Heart left ventricle (tissue), 16 donors: ENCODE data around the gene SPO11. TPM values are rescaled to one million over a fixed set of nuclear protein-coding genes. Genes with fewer than 3 reads are reported as not detected.

Source experiments
- ATAC-seq, 4 donors: fragments of 200-7000 bp; cut with Tn5 transposase; one replicate each; pipeline ENCODE4 v1.9.1; 2020 to 2022; ENCODE audit warnings: moderate library complexity in 4 of 4, mild to moderate bottlenecking in 3 of 4, moderate number of reproducible peaks in 1 of 4
- DNase-seq, 5 donors: peaks; one replicate each; pipeline ENCODE4 v3.0.0-alpha.2; 2020
- H3K27ac ChIP-seq, 12 donors: fragments of 200-600 bp; sonication (generic) in 4 of 12; one replicate each; pipeline versions ENCODE4 v1.5.0 to v1.8.0; 2016 to 2022; ENCODE audit warnings: mild to moderate bottlenecking in 2 of 12
- H3K27me3 ChIP-seq, 9 donors: fragments of 200-600 bp; sonication (generic) in 2 of 9; one replicate each; pipeline versions ENCODE4 v1.5.1 to v1.8.0; 2016 to 2022; ENCODE audit warnings: mild to moderate bottlenecking in 3 of 9
- H3K36me3 ChIP-seq, 9 donors: fragments of 200-600 bp; sonication (generic) in 2 of 9; one replicate each; pipeline versions ENCODE4 v1.5.0 to v1.8.0; 2018 to 2022; ENCODE audit warnings: mild to moderate bottlenecking in 2 of 9
- H3K4me1 ChIP-seq, 12 donors: fragments of 200-600 bp; sonication (generic) in 4 of 12; one replicate each; pipeline versions ENCODE4 v1.5.0 to v1.8.0; 2016 to 2022; ENCODE audit warnings: mild to moderate bottlenecking in 3 of 12
- H3K4me3 ChIP-seq, 12 donors: fragments of 200-600 bp; sonication (generic) in 4 of 12; one replicate each; pipeline versions ENCODE4 v1.5.0 to v1.8.0; 2017 to 2022; ENCODE audit warnings: mild to moderate bottlenecking in 9 of 12, moderate library complexity in 4 of 12
- H3K9me3 ChIP-seq, 12 donors: fragments of 200-600 bp; sonication (generic) in 4 of 12; one replicate each; pipeline versions ENCODE4 v1.5.0 to v1.8.0; 2016 to 2022; ENCODE audit warnings: mild to moderate bottlenecking in 1 of 12
- CTCF ChIP-seq, 12 donors: fragments of 200-600 bp; sonication (generic) in 4 of 12; IDR thresholded peaks; one replicate each; pipeline versions ENCODE4 v1.5.0 to v1.8.0; 2018 to 2022; ENCODE audit warnings: antibody characterized with exemption in 12 of 12, mild to moderate bottlenecking in 5 of 12
- POLR2A ChIP-seq, 2 donors: fragments of 450-650 bp; IDR thresholded peaks; one replicate each; pipeline ENCODE4 v1.6.1; 2017; ENCODE audit warnings: antibody characterized with exemption in 2 of 2, mild to moderate bottlenecking in 2 of 2, moderate library complexity in 2 of 2
- WGBS, 4 donors: extraction: QIAGEN DNeasy Blood & Tissue Kit in 2 of 4; methylation state at CpG; one replicate each; pipeline versions ENCODE4 v1.1.5 to v1.1.7; 2013 to 2018; 5-methylcytosine and 5-hydroxymethylcytosine counted together
- intact Hi-C, 10 donors: fragments of 100-400 bp; cut with DNase I; formaldehyde crosslinking; loops; one replicate each; pipeline versions ENCODE4 v1.11.1 to v1.14.2; 2022
- polyA plus RNA-seq, 2 donors: library from polyadenylated mRNA; stranded (reverse); fragments of 200-250 nt; gene quantifications; one replicate each; pipeline ENCODE4 v1.2.3, GENCODE V29; 2013
- total RNA-seq, 9 donors: library from RNA; depleted of rRNA in 2 of 9; stranded (reverse); fragments of >200 nt in 2 of 9; fragmentation: NEBNext Ultra II Directional in 3 of 9; extraction: Animal tissue kit (Norgen Biotek cat#: 25700) in 3 of 9; gene quantifications; one replicate each; pipeline versions ENCODE4 v1.1.0 to v1.2.4, GENCODE V29; 2016 to 2023
- donor health status: ischemic (EF 13 %, LVEDD 7.1; RV severe dilation, severe dysfunction).
- donor health status: healthy with polysubstance abuse.
- donor health status: DM: no; HTN: yes; CAD: no.
- donor health status: DM: no; HTN: no; CAD: no.
- donor health status: ischemic (EF 25% LVEDD 6.9; RV normal size, moderate dysfunction).
- donor health status: ischemic (EF 25% LVEDD 5.7; RV mildly dilated, moderate dysfunction).
- donor health status: healthy.
- donor health status: DM: yes; HTN: yes; CAD: no.
- donor health status: ischemic (EF 35%, LVEDD 5.7; RV mildly dilated, moderate dysfunction).
- donor health status: nonischemic (EF 11% LVEDD 7.7; RV severe dilation, severe dysfunction).
- donor health status: DM: yes; HTN: yes; CAD: no.
- donor health status: PGD.
- donor health status: ischemic (EF 29% LVEDD 5.4; RV normal size, mild dysfunction).
- donor health status: nonischemic (EF 23%, LVEDD 6.1; RV moderate dilation, normal function).

The SPO11 gene
- total and polyA plus RNA-seq, 11 donors, result not detected

- 46 to 64% (median 60%) methylated on average over 13 of the region's 13 CpGs for WGBS, 4 donors
- H3K36me3 ChIP-seq, result no peaks in the 10 kb centered on the region
- H3K9me3 ChIP-seq, result no peaks in the 10 kb centered on the region
- intact Hi-C loops, result no loop called here
- H3K4me1 ChIP-seq, result no peaks in the 10 kb centered on the region
- H3K27me3 ChIP-seq, result peaks cover 0 to 23% (median 0%) of the 10 kb centered on the region in 9 donors
- DNase-seq (no peak), ATAC-seq (no peak)
- TF ChIP-seq POLR2A (IDR thresholded peaks at IDR 0.05) (no peak), CTCF (IDR thresholded peaks at IDR 0.05) (no peak)
- H3K4me3 ChIP-seq, result no peak overlapping the region
- H3K27ac ChIP-seq, result no peak overlapping the region
Observed at GRCh38 chr20:57308451-57309271, 20.9 kb upstream of the SPO11 start.

GRCh38 chr20:57309544-57310115, 20.0 kb upstream of the SPO11 start:
- Histone ChIP-seq H3K9me3 (no peaks in the 10 kb centered on the region), H3K27ac (no peak overlapping the region), H3K36me3 (no peaks in the 10 kb centered on the region), H3K27me3 (peaks cover 0 to 23% (median 0%) of the 10 kb centered on the region in 9 donors), H3K4me1 (no peaks in the 10 kb centered on the region), H3K4me3 (no peak overlapping the region)
- DNase-seq (no peak), ATAC-seq (no peak)
- no peak for TF ChIP-seq CTCF (IDR thresholded peaks at IDR 0.05)
- no peak for TF ChIP-seq POLR2A (IDR thresholded peaks at IDR 0.05)
- 76 to 82% (median 77%) methylated on average over 9 of the region's 9 CpGs for WGBS, 4 donors
- intact Hi-C loops, result no loop called here

- no peaks in the 10 kb centered on the region for H3K36me3 ChIP-seq
- no peaks in the 10 kb centered on the region for H3K4me1 ChIP-seq
- intact Hi-C loops, result no loop called here
- ATAC-seq (no peak), DNase-seq (no peak)
- no peak overlapping the region for H3K27ac ChIP-seq
- TF ChIP-seq POLR2A (IDR thresholded peaks at IDR 0.05), result no peak
- TF ChIP-seq CTCF (IDR thresholded peaks at IDR 0.05), result no peak
- H3K4me3 ChIP-seq, result no peak overlapping the region
- H3K9me3 ChIP-seq, result no peaks in the 10 kb centered on the region
- 91 to 98% (median 94%) methylated on average over 10 to 11 of the region's 11 CpGs for WGBS, 4 donors
- H3K27me3 ChIP-seq, result peaks cover 0 to 23% (median 0%) of the 10 kb centered on the region in 9 donors
Observed at GRCh38 chr20:57310821-57311514, 18.6 kb upstream of the SPO11 start.

GRCh38 chr20:57312138-57312537, 17.5 kb upstream of the SPO11 start:
- Histone ChIP-seq H3K27me3 (peaks cover 0 to 23% (median 0%) of the 10 kb centered on the region in 9 donors), H3K4me1 (no peaks in the 10 kb centered on the region), H3K9me3 (no peaks in the 10 kb centered on the region), H3K36me3 (no peaks in the 10 kb centered on the region), H3K27ac (no peak overlapping the region), H3K4me3 (no peak overlapping the region)
- TF ChIP-seq CTCF (IDR thresholded peaks at IDR 0.05), result no peak
- no peak for TF ChIP-seq POLR2A (IDR thresholded peaks at IDR 0.05)
- intact Hi-C loops, result no loop called here
- WGBS, 4 donors, result 79 to 86% (median 85%) methylated on average over 6 of the region's 6 CpGs
- no peak for ATAC-seq
- no peak for DNase-seq
